GM12873 (cell line): ENCODE measurements around the gene THOC5.

Experiments
- TF ChIP-seq, protein P1 (sequence below): IDR thresholded peaks from 2 replicates; pipeline ENCODE4 v1.5.1; 2012; ENCODE audit warnings: low read depth, mild to moderate bottlenecking, moderate library complexity, low read length, control low read depth; ENCODE audit not compliant: insufficient read depth; ENCODE audit errors: missing control alignments

THOC5 gene

GRCh38 chr22:29553351-29554224 is at the start of gene THOC5:
Gene THOC5, minus strand, starts transcription at chr22:29553757. Its CDS starts 4,610 bp downstream, at chr22:29549147.
- TF ChIP-seq, protein P1, sequence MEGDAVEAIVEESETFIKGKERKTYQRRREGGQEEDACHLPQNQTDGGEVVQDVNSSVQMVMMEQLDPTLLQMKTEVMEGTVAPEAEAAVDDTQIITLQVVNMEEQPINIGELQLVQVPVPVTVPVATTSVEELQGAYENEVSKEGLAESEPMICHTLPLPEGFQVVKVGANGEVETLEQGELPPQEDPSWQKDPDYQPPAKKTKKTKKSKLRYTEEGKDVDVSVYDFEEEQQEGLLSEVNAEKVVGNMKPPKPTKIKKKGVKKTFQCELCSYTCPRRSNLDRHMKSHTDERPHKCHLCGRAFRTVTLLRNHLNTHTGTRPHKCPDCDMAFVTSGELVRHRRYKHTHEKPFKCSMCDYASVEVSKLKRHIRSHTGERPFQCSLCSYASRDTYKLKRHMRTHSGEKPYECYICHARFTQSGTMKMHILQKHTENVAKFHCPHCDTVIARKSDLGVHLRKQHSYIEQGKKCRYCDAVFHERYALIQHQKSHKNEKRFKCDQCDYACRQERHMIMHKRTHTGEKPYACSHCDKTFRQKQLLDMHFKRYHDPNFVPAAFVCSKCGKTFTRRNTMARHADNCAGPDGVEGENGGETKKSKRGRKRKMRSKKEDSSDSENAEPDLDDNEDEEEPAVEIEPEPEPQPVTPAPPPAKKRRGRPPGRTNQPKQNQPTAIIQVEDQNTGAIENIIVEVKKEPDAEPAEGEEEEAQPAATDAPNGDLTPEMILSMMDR = peak; percentile 21

- TF ChIP-seq, protein P1 = no peak
These were observed 45.1 kb upstream of the THOC5 start for GRCh38 chr22:29598684-29599020.

DNA sequence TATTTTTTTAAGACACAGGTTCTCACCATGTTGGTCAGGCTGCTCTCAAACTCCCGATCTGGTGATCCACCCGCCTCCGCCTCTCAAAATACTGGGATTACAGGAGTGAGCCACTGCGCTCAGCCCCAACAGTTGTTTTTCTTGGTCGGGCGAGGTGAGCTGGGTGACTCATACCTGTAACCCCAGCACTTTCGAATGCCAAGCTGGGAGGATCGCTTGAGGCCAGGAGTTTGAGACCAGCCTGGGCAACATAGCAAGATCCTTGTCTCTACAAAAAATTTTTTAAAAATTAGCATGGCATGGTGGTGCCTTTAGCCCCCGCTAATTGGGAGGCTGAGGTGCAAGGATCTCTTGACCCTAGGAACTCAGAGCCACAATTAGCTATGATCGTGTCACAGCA is 42.9 kb upstream of the THOC5 start:
- TF ChIP-seq, protein P1 = no peak

GRCh38 chr22:29593923-29594322 is 40.4 kb upstream of the THOC5 start:
- TF ChIP-seq, protein P1 = no peak

GRCh38 chr22:29587938-29588699 is 34.6 kb upstream of the THOC5 start:
- TF ChIP-seq, protein P1 = no peak

DNA sequence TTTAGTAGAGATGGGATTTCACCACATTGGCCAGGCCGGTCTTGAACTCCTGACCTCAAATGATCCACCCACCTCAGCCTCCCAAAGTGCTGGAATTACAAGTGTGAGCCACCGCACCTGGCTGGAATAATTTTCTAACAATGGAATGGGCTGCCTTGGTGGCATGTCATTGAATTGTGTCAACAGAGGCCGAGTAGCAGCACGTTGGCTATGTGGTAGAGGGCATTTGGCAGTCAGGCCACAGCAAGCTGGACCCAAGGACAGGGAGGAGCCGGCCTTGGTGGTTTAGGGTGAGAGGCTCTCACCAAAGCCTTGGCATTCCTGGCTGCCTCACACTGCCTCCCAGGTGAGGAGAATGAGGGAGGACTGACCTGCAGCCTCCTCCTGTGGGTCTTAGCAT is 31.4 kb upstream of the THOC5 start:
- TF ChIP-seq, protein P1 = no peak

GRCh38 chr22:29581799-29582198 is 28.2 kb upstream of the THOC5 start:
- TF ChIP-seq, protein P1 = no peak
